Measurements from ENCODE around the gene ORMDL1.
"Not testable (repeated sequence)": the region's sequence is repeated elsewhere in the genome, so short reads cannot be mapped to it uniquely, and the experiment has no call there.

The ORMDL1 gene

GRCh38 chr2:189772212-189772611 lies 11.9 kb downstream of the ORMDL1 start:
- in situ Hi-C loops (cut with HindIII; ENCODE audit: low sequenced_read_pairs) = no loop called here

DNA sequence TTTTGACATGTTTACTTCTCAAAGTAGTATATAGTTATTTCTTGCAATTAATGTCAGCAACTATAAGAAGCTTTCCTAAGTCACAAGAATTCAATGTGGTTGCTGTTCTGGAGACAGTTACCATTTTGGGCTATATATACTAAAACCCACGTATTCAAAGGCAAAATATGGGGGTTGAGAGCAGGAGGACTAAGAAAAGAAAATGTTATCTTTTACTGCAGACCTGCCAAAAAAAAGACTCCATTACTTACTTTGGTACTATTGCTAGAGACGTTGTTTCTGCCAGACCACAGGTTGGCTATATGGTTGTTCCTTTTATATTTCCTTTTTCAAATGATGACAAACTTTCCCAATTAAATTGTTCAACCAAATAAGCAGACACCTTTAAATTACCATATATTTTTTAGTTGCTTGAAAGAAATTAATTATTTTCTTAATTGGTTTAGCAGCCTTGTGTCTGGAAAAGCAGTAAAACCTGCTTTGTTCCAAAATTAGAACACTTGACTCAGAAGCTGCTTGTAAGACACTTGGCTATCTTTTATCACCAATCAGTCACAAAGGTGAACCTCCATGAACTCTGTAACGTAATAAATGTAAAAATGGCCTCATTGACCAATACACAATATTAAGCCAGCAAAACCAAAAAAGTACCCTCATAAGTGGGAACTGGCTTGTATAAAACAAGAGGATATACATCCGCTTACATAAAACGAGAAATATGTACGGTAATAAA lies 13.4 kb downstream of the ORMDL1 start:
- in situ Hi-C loops (cut with HindIII; ENCODE audit: low sequenced_read_pairs) = no loop called here

- in situ Hi-C loops (cut with HindIII; ENCODE audit: low sequenced_read_pairs) = no loop called here
Observed at GRCh38 chr2:189763908-189764661, 20.1 kb downstream of the ORMDL1 start.

DNA sequence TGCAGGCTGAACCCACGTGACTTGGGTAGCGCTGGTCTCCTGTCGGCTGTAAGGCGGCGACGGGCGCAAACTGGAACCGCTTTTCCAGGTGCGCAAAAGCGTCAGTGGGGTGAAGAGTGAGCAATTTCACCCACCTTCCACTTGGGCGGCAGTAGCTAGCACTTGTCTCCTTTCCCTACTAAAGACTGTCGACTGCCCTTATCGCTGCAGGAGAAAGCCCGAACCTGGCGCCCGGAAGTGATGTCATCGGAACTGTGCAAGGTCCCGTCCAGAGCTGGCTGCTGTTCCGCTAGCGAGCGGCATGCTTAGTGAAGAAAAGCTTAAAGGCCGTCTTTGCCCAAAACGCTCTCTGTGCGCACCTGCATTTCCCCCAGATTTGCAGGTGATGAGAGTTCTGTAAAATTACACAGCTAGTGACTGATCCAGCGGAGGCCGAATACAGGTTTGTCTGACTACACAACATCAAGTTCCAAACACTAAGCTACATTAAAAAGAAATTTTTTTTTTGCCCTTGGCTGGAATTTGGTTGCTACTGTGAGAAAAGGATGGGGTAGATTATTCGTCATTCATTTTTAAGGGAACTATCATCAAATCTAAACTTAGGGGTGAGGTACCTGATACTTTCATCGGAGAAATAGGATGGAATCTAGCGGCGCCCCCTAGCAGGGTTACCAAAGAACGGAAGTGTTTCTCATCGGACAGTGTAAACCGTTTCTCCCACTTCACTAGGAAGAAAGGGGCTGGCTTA lies 21.4 kb downstream of the ORMDL1 start, which contains the start of gene OSGEPL1:
Gene OSGEPL1, minus strand, starts transcription at position 242 of the 748 bp plus-strand sequence. CDS start 1,152 bp downstream, outside the sequence.
- in situ Hi-C loops (cut with HindIII; ENCODE audit: low sequenced_read_pairs) = no loop called here

DNA sequence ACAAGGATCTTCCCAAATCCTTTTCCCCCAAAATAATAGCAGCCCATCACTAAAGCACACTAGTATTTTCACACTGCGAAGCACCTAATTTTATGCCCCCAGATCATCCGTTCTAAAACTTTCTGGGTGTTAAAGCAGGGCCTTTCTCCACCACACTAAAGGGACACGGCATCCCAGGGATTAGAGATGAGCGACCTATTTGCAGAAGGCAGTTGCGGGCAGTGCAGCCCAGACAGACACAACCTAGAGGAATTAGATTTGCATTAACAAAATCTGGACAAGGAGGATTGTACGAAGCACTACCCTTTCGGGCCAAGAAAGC lies 21.9 kb downstream of the ORMDL1 start:
- in situ Hi-C loops (cut with HindIII; ENCODE audit: low sequenced_read_pairs) = no loop called here

DNA sequence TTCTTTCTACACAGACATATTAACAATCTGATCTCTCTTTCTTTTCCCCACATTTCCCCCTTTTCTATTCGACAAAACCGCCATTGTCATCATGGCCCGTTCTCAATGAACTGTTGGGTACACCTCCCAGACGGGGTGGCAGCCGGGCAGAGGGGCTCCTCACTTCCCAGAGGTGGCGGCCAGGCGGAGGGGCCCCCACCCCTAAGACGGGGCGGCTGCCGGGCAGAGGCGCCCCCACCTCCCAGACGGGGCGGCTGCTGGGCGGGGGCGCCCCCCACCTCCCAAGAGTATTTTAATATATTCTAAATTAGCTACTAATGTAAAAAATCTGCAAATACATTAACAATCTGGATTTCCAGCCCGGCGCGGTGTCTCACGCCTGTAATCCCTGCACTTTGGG lies 24.0 kb downstream of the ORMDL1 start:
- in situ Hi-C loops (cut with HindIII; ENCODE audit: low sequenced_read_pairs) = not testable (repeated sequence)

DNA sequence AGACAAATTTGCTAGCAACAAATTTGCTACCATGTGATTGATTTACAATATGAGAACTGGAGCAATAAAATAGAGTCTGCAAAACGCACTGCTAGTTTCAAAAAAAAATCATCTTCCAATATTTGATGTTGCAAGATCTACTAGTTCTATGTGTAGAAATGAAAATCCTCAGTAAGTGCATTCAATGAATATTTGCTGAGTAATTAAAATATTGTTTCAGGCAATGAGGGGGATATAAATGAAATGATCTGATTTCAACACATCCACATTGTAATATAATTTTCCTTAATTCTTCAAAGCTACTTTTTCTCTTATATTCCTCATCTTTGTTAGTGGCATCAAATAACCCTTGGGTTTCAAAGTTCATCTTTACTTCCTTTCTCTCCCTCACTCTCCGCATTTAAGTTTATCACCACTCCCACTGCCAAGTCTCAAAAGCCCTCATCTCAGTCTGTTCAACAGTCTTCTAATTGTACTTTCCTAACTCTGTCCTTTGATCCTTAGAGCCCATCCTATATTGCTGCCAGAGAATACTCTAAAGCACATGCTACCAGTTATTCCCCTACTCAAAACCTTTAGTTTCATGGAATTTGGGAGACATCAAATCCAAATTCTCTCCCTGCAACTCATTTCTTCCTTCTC lies 27.7 kb downstream of the ORMDL1 start:
- in situ Hi-C loops (cut with HindIII; ENCODE audit: low sequenced_read_pairs) = no loop called here

DNA sequence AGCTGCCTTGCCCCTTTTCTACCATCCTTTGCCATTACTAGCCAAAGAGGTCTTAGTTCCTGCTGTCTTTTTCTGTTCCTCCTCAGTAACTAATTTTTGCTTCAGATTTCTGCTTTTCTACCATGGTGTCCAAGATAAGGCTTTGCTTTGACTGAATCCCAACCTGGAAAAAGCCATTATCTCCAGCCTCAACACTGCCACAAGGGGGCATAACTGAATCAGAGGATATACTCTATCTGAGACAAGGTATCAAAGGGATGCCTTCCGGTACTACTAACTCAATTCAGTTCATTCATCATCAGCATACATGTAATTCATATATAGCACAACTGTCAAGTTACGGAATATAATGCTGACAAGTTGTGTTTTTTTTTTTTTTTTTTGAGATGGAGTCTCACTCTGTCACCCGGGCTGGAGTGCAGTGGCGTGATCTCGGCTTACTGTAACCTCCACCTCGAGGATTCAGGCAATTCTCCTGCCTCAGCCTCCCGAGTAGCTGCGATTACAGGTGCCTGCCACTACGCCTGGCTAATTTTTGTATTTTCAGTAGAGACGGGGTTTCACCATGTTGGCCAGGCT lies 33.0 kb downstream of the ORMDL1 start:
- in situ Hi-C loops (cut with HindIII; ENCODE audit: low sequenced_read_pairs) = no loop called here

- in situ Hi-C loops (cut with HindIII; ENCODE audit: low sequenced_read_pairs) = no loop called here
Observed at GRCh38 chr2:189729430-189729829, 54.7 kb downstream of the ORMDL1 start.

DNA sequence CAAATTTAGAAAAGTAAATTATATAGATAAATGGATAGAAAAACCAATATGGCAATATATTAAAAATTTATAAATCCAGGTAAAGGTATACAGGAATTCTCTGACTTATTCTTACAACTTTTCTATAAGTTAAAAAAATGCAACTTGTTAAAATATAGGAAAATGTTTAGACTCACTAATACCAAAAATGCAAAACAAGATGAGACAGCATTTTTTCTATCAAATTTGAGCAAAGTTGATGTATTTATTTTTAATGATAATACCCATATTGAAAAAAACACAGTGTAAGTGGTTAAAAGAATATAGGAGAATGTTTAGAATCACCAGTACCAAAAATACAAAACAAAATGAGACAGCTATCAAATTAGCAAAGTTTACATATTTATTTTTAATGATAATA lies 57.3 kb downstream of the ORMDL1 start:
- in situ Hi-C loops (cut with HindIII; ENCODE audit: low sequenced_read_pairs) = no loop called here

GRCh38 chr2:189726271-189726670 lies 57.9 kb downstream of the ORMDL1 start:
- in situ Hi-C loops (cut with HindIII; ENCODE audit: low sequenced_read_pairs) = no loop called here

DNA sequence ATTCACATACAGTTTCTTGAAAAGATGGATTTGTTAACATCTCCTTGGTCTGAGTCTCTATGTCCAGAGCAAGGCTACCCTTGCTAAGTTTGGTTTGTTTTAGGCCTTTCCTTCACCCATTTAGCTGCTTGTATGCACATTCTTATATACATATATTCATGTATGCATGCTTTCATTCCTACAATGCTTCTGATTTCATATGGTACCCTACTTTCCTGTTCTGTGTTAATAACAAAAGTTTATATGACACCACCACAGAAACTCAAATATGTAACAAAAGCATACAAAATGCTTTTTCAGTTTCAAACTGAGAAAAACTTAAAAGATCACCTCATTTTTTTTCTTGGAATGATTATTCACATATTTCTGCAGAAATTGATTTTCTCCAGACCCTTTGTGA lies 60.9 kb downstream of the ORMDL1 start:
- in situ Hi-C loops (cut with HindIII; ENCODE audit: low sequenced_read_pairs) = no loop called here

Measured in endothelial cell of hepatic sinusoid (primary cell).